Measurements from ENCODE around the gene MAMDC2.

GRCh38 chr9:70060883-70061507, 17.3 kb downstream of the MAMDC2 start:
- TF ChIP-seq YY1 (IDR thresholded peaks at IDR 0.05; ENCODE audit: insufficient read depth, insufficient read length) = no peak
- TF ChIP-seq ZNF274 (IDR thresholded peaks at IDR 0.05; ENCODE audit: low read depth, low read length) = no peak
